GM18507 (cell line): Measurements from ENCODE around the gene DAB2.
"Not testable (repeated sequence)": the region's sequence is repeated elsewhere in the genome, so short reads cannot be mapped to it uniquely, and the experiment has no call there.

Experiments
- DNase-seq: peaks from one replicate; pipeline ENCODE4 v3.0.0; 2011; ENCODE audit warnings: low read depth; ENCODE audit not compliant: insufficient read length; ENCODE audit errors: extremely low spot score
- FAIRE-seq: peaks from 2 replicates; lab custom pipeline; 2011; peaks lifted over from hg19 to GRCh38; lab: Jason Lieb, UNC

Gene DAB2

GRCh38 chr5:39426051-39426745, 1.4 kb upstream of the DAB2 start:
- FAIRE-seq (no peak), DNase-seq (no peak)

GRCh38 chr5:39423331-39423751, 1.4 kb downstream of the DAB2 start:
- FAIRE-seq (no peak), DNase-seq (no peak)

GRCh38 chr5:39422728-39423285, 2.0 kb downstream of the DAB2 start:
- DNase-seq (no peak), FAIRE-seq (no peak)

- no peak for DNase-seq
- no peak for FAIRE-seq
These were observed 2.7 kb downstream of the DAB2 start for GRCh38 chr5:39422036-39422606.

- no peak for DNase-seq
- no peak for FAIRE-seq
These were observed 4.2 kb downstream of the DAB2 start for GRCh38 chr5:39420482-39421145.

GRCh38 chr5:39419796-39420195, 5.0 kb downstream of the DAB2 start:
- no peak for FAIRE-seq
- no peak for DNase-seq

- FAIRE-seq: no peak
- DNase-seq: no peak
These were observed 6.8 kb downstream of the DAB2 start for GRCh38 chr5:39417979-39418378.

- FAIRE-seq: no peak
These were observed 9.6 kb downstream of the DAB2 start for GRCh38 chr5:39415201-39415600.

GRCh38 chr5:39414426-39414825, 10.4 kb downstream of the DAB2 start:
- FAIRE-seq (no peak), DNase-seq (no peak)

More at GRCh38 chr5:39415201-39415600, 9.6 kb downstream of the DAB2 start:
- DNase-seq: no peak

GRCh38 chr5:39413771-39414170, 11.0 kb downstream of the DAB2 start:
- DNase-seq (no peak), FAIRE-seq (no peak)

- no peak for FAIRE-seq
These were observed 11.9 kb downstream of the DAB2 start for GRCh38 chr5:39412721-39413394.

GRCh38 chr5:39411985-39412384, 12.8 kb downstream of the DAB2 start:
- DNase-seq (no peak), FAIRE-seq (no peak)

More at GRCh38 chr5:39412721-39413394, 11.9 kb downstream of the DAB2 start:
- DNase-seq: no peak

- FAIRE-seq (no peak), DNase-seq (no peak)
These were observed 13.7 kb downstream of the DAB2 start for GRCh38 chr5:39411061-39411460.

GRCh38 chr5:39409033-39409432, 15.7 kb downstream of the DAB2 start:
- DNase-seq: no peak
- FAIRE-seq: no peak

- DNase-seq (no peak), FAIRE-seq (no peak)
These were observed 19.5 kb downstream of the DAB2 start for GRCh38 chr5:39405083-39405843.

- FAIRE-seq, DNase-seq: not testable (repeated sequence)
These were observed 21.0 kb downstream of the DAB2 start for GRCh38 chr5:39403761-39404160.

- not testable (repeated sequence) for FAIRE-seq, DNase-seq
These were observed 22.6 kb downstream of the DAB2 start for GRCh38 chr5:39402140-39402539.

- FAIRE-seq (no peak), DNase-seq (no peak)
These were observed 23.8 kb downstream of the DAB2 start for GRCh38 chr5:39400713-39401578.
